ENCODE results near the gene BRICD5.

Gene BRICD5

GRCh38 chr16:2199621-2200139 is 11.0 kb downstream of the BRICD5 start:
- DNase-seq (ENCODE audit: low read depth, low spot score) = no peak

GRCh38 chr16:2199095-2199494 is 11.6 kb downstream of the BRICD5 start:
- no peak for DNase-seq (ENCODE audit: low read depth, low spot score)

GRCh38 chr16:2198283-2198682 is 12.4 kb downstream of the BRICD5 start:
- DNase-seq (ENCODE audit: low read depth, low spot score) = no peak

- DNase-seq (ENCODE audit: low read depth, low spot score) = no peak
Observed at GRCh38 chr16:2197765-2198164, 12.9 kb downstream of the BRICD5 start.

- DNase-seq (ENCODE audit: low read depth, low spot score) = no peak
Observed at GRCh38 chr16:2196981-2197511, 13.6 kb downstream of the BRICD5 start.

GRCh38 chr16:2196162-2196980 is 14.3 kb downstream of the BRICD5 start, which contains the start of gene CASKIN1:
CASKIN1 (minus strand) TSS chr16:2196605; CDS start chr16:2196432, 173 bp downstream.
- DNase-seq (ENCODE audit: low read depth, low spot score) = no peak

GRCh38 chr16:2195322-2196161 is 15.1 kb downstream of the BRICD5 start:
- DNase-seq (ENCODE audit: low read depth, low spot score) = no peak

- DNase-seq (ENCODE audit: low read depth, low spot score) = no peak
Observed at GRCh38 chr16:2194852-2195321, 15.8 kb downstream of the BRICD5 start.

GRCh38 chr16:2194166-2194834 is 16.4 kb downstream of the BRICD5 start:
- DNase-seq (ENCODE audit: low read depth, low spot score) = no peak

- no peak for DNase-seq (ENCODE audit: low read depth, low spot score)
Observed at GRCh38 chr16:2191446-2191706, 19.3 kb downstream of the BRICD5 start.

- no peak for DNase-seq (ENCODE audit: low read depth, low spot score)
Observed at GRCh38 chr16:2190659-2191445, 19.8 kb downstream of the BRICD5 start.

GRCh38 chr16:2190002-2190658 is 20.5 kb downstream of the BRICD5 start:
- no peak for DNase-seq (ENCODE audit: low read depth, low spot score)

- DNase-seq (ENCODE audit: low read depth, low spot score) = no peak
Observed at GRCh38 chr16:2189252-2189893, 21.3 kb downstream of the BRICD5 start.

- no peak for DNase-seq (ENCODE audit: low read depth, low spot score)
Observed at GRCh38 chr16:2188395-2188794, 22.3 kb downstream of the BRICD5 start.

- no peak for DNase-seq (ENCODE audit: low read depth, low spot score)
Observed at GRCh38 chr16:2187212-2187611, 23.5 kb downstream of the BRICD5 start.

GRCh38 chr16:2186505-2186904 is 24.2 kb downstream of the BRICD5 start:
- DNase-seq (ENCODE audit: low read depth, low spot score) = no peak

GRCh38 chr16:2186064-2186463 is 24.6 kb downstream of the BRICD5 start:
- DNase-seq (ENCODE audit: low read depth, low spot score) = no peak

- no peak for DNase-seq (ENCODE audit: low read depth, low spot score)
Observed at GRCh38 chr16:2184962-2185361, 25.7 kb downstream of the BRICD5 start.

- no peak for DNase-seq (ENCODE audit: low read depth, low spot score)
Observed at GRCh38 chr16:2184346-2184745, 26.3 kb downstream of the BRICD5 start.

GRCh38 chr16:2183671-2184070 is 27.0 kb downstream of the BRICD5 start:
- DNase-seq (ENCODE audit: low read depth, low spot score) = no peak

All from brain pericyte (primary cell).